HepG2 (cell line): ENCODE measurements around the gene S100A13. TPM values are rescaled to one million over a fixed set of nuclear protein-coding genes. Genes with fewer than 3 reads are reported as not detected.

Experiments
- ELF3 ChIP-seq: IDR thresholded peaks from 2 replicates; pipeline ENCODE4 v1.6.1; 2016; ENCODE audit warnings: missing genetic modification reagents, missing compliant biosample characterization
- EP300 ChIP-seq, 3 experiments: sonication (generic) in 1 of 3; formaldehyde crosslinking in 1 of 3; IDR thresholded peaks; 2 replicates each; pipeline versions ENCODE4 v1.5.1 to v1.6.1; 2011 to 2020; ENCODE audit warnings: low read depth in 2 of 3, low read length in 2 of 3, borderline replicate concordance in 1 of 3, improper control_type of control experiment in 1 of 3, mild to moderate bottlenecking in 1 of 3, missing genetic modification reagents in 1 of 3, moderate library complexity in 1 of 3
- HMGXB3 ChIP-seq: sonication (generic); formaldehyde crosslinking; IDR thresholded peaks from 2 replicates; pipeline ENCODE4 v1.4.0; 2020; ENCODE audit warnings: missing genetic modification reagents, borderline replicate concordance
- KDM6A ChIP-seq: IDR thresholded peaks from 2 replicates; pipeline ENCODE4 v1.6.1; 2016; ENCODE audit warnings: low read depth
- NCOA1 ChIP-seq: sonication (generic); formaldehyde crosslinking; IDR thresholded peaks from 2 replicates; pipeline ENCODE4 v1.9.0; 2021; ENCODE audit warnings: missing genetic modification reagents
- POLR2AphosphoS2 ChIP-seq: IDR thresholded peaks from 2 replicates; pipeline ENCODE4 v1.6.1; 2011; ENCODE audit warnings: low read depth, low read length, improper control_type of control experiment
- PPARG ChIP-seq: conservative IDR thresholded peaks from 2 replicates; pipeline ENCODE4 v1.6.1; 2016; ENCODE audit warnings: missing biosample characterization, missing genetic modification reagents
- RXRB ChIP-seq: IDR thresholded peaks from 2 replicates; pipeline ENCODE4 v1.6.1; 2016; ENCODE audit warnings: borderline replicate concordance, missing genetic modification reagents, missing compliant biosample characterization
- SALL1 ChIP-seq: sonication (generic); formaldehyde crosslinking; IDR thresholded peaks from 2 replicates; pipeline ENCODE4 v1.8.0; 2022; ENCODE audit warnings: mild to moderate bottlenecking, missing genetic modification reagents
- TOE1 ChIP-seq: sonication (generic); formaldehyde crosslinking; IDR thresholded peaks from 2 replicates; pipeline ENCODE4 v1.4.0; 2020; ENCODE audit warnings: mild to moderate bottlenecking, missing genetic modification reagents
- YY1 ChIP-seq: IDR thresholded peaks from 2 replicates; pipeline ENCODE4 v1.6.1; 2011; ENCODE audit warnings: low read length, low read depth, moderate library complexity, mild to moderate bottlenecking; ENCODE audit not compliant: insufficient read depth, insufficient replicate concordance
- ZBTB10 ChIP-seq: sonication (generic); formaldehyde crosslinking; IDR thresholded peaks from 2 replicates; pipeline ENCODE4 v1.4.0; 2020; ENCODE audit warnings: missing genetic modification reagents, borderline replicate concordance
- ZBTB4 ChIP-seq: sonication (generic); formaldehyde crosslinking; IDR thresholded peaks from 2 replicates; pipeline ENCODE4 v1.4.0; 2020; ENCODE audit warnings: missing genetic modification reagents, mild to moderate bottlenecking, borderline replicate concordance
- ZFY ChIP-seq: sonication (generic); formaldehyde crosslinking; IDR thresholded peaks from 2 replicates; pipeline ENCODE4 v1.4.0; 2020; ENCODE audit warnings: missing genetic modification reagents
- ZNF317 ChIP-seq: sonication (generic); formaldehyde crosslinking; IDR thresholded peaks from 2 replicates; pipeline ENCODE4 v1.5.0; 2020; ENCODE audit warnings: mild to moderate bottlenecking, missing genetic modification reagents
- ZNF564 ChIP-seq: sonication (generic); formaldehyde crosslinking; IDR thresholded peaks from 2 replicates; pipeline ENCODE4 v1.8.1; 2023; ENCODE audit warnings: mild to moderate bottlenecking, missing genetic modification reagents
- ZNF616 ChIP-seq: sonication (generic); formaldehyde crosslinking; IDR thresholded peaks from 2 replicates; pipeline ENCODE4 v1.5.0; 2020; ENCODE audit warnings: low read depth, mild to moderate bottlenecking, missing genetic modification reagents
- ZNF781 ChIP-seq: sonication (generic); formaldehyde crosslinking; IDR thresholded peaks from 2 replicates; pipeline ENCODE4 v1.5.1; 2020; ENCODE audit warnings: borderline replicate concordance, mild to moderate bottlenecking, missing genetic modification reagents; ENCODE audit errors: not compliant biosample characterization
- polyA plus RNA-seq, 8 experiments: library from polyadenylated mRNA; depleted of rRNA in 3 of 8; stranded (reverse) in 7 of 8; unstranded in 1 of 8; fragments of >200 nt; fragmentation: Illumina TruSeq in 4 of 8; extraction: Trizol in 4 of 8; gene quantifications; 2 replicates each; pipeline versions ENCODE4 v1.2.1 to v1.2.3, GENCODE V29; 2011 to 2016; ENCODE audit warnings: low read depth in 4 of 8, missing spikeins in 1 of 8, mixed read lengths in 1 of 8; ENCODE audit not compliant: insufficient read depth in 1 of 8
- total RNA-seq, 5 experiments: library from RNA; depleted of rRNA; stranded (reverse); fragments of >200 nt; fragmentation: Illumina TruSeq; extraction: Trizol; gene quantifications; 2 replicates each; pipeline ENCODE4 v1.2.3, GENCODE V29; 2016; ENCODE audit warnings: low read depth in 1 of 5

Gene S100A13
- total and polyA plus RNA-seq, 2 of the 13 experiments (the other 11 are each of a cell fraction or from before 2014, with no cell fraction given) = 89.5 to 172 TPM

- peak in 1 of 2 experiments; percentile 12; a peak in 1 of 4 replicates for TF ChIP-seq EP300 (IDR thresholded peaks at IDR 0.05; ENCODE audit: low read depth in 2 of 2, low read length in 2 of 2)
- no peak for TF ChIP-seq EP300 (CRISPR knock-in tag; IDR thresholded peaks at IDR 0.05; ENCODE audit: borderline replicate concordance)
- TF ChIP-seq KDM6A (CRISPR knock-in tag) = no peak
- TF ChIP-seq ZNF781 (CRISPR knock-in tag) = peak; percentile 51
- TF ChIP-seq RXRB (CRISPR knock-in tag) = peak; percentile 42; the same call in 1 of the 2 replicates
- TF ChIP-seq ZNF317 (CRISPR knock-in tag) = peak; percentile 78; the same call in 1 of the 2 replicates
- no peak for TF ChIP-seq POLR2AphosphoS2
- no peak for TF ChIP-seq TOE1
- TF ChIP-seq ZBTB4 (CRISPR knock-in tag) = no peak
- peak; percentile 94 for TF ChIP-seq HMGXB3 (CRISPR knock-in tag)
- no peak for TF ChIP-seq ZBTB10 (CRISPR knock-in tag)
- 0 out of 2 replicates have a peak, but pooled peaks have one; percentile 48 for TF ChIP-seq ELF3 (CRISPR knock-in tag)
- peak; percentile 87 for TF ChIP-seq YY1
- TF ChIP-seq SALL1 = peak; percentile 72
- TF ChIP-seq ZNF564 = 0 out of 2 replicates have a peak, but pooled peaks have one; percentile 27
- 0 out of 2 replicates have a peak, but pooled peaks have one; percentile 67 for TF ChIP-seq NCOA1 (CRISPR knock-in tag)
- 0 out of 2 replicates have a peak, but pooled peaks have one; percentile 26 for TF ChIP-seq ZNF616 (CRISPR knock-in tag)
- peak; percentile 97 for TF ChIP-seq ZFY (CRISPR knock-in tag)
- 0 out of 2 replicates have a peak, but pooled peaks have one; percentile 30 for TF ChIP-seq PPARG (CRISPR knock-in tag)
Observed at GRCh38 chr1:153658400-153659174, 31.3 kb upstream of the S100A13 start, which contains the start of gene SNAPIN (continued).
